WTC11 (cell line): ENCODE measurements around the gene CLCN7. TPM values are rescaled to one million over a fixed set of nuclear protein-coding genes. Genes with fewer than 3 reads are reported as not detected.

Source experiments
- ATAC-seq: fragments of 200-7000 bp; cut with Tn5 transposase; 2 replicates; pipeline ENCODE4 v1.10.0; 2021; ENCODE audit warnings: mild to moderate bottlenecking, moderate library complexity
- CTCF ChIA-PET: fragments of 300-600 bp; sonication (Branson Sonifier 250); formaldehyde crosslinking; loops from one replicate; lab custom pipeline; 2021; ENCODE audit warnings: antibody characterized with exemption; lab: Charles Lee
- POLR2A ChIA-PET: fragments of 350-600 bp; sonication (Branson Sonifier 250); formaldehyde crosslinking; loops from one replicate; lab custom pipeline; 2021; ENCODE audit warnings: antibody characterized with exemption; lab: Charles Lee
- DNase-seq: peaks from one replicate; pipeline ENCODE4 v3.0.0; 2021; ENCODE audit warnings: low spot score
- H3K27ac Mint-ChIP-seq: 2 replicates; pipeline ENCODE4 v1.8.0; 2021; ENCODE audit warnings: mixed read lengths
- H3K27me3 Mint-ChIP-seq: 2 replicates; pipeline ENCODE4 v1.8.0; 2021; ENCODE audit warnings: low read depth, mild to moderate bottlenecking, moderate library complexity, mixed read lengths
- H3K36me3 Mint-ChIP-seq: 2 replicates; pipeline ENCODE4 v1.8.0; 2021; ENCODE audit warnings: mixed read lengths
- H3K4me1 Mint-ChIP-seq: 2 replicates; pipeline ENCODE4 v1.8.0; 2022; ENCODE audit warnings: mixed read lengths
- H3K4me3 Mint-ChIP-seq: 2 replicates; pipeline ENCODE4 v1.8.0; 2021; ENCODE audit warnings: mild to moderate bottlenecking, moderate library complexity, mixed read lengths
- H3K9me3 Mint-ChIP-seq: 2 replicates; pipeline ENCODE4 v1.8.0; 2021; ENCODE audit warnings: mixed read lengths
- CBFB ChIP-seq: sonication (generic); formaldehyde crosslinking; IDR thresholded peaks from 2 replicates; pipeline ENCODE4 v1.8.1; 2022; ENCODE audit warnings: mild to moderate bottlenecking, low read depth, missing genetic modification reagents
- GRHL2 ChIP-seq: fragments of 250-450 bp; sonication (Bioruptor Pico); IDR thresholded peaks from 2 replicates; pipeline ENCODE4 v1.8.0; 2022; ENCODE audit warnings: mild to moderate bottlenecking, moderate library complexity; ENCODE audit not compliant: insufficient replicate concordance, severe bottlenecking
- HMGA2 ChIP-seq: fragments of 250-450 bp; sonication (Bioruptor Pico); IDR thresholded peaks from 2 replicates; pipeline ENCODE4 v1.4.0; 2021; ENCODE audit warnings: mild to moderate bottlenecking, moderate library complexity
- KAT7 ChIP-seq: sonication (generic); formaldehyde crosslinking; IDR thresholded peaks from 2 replicates; pipeline ENCODE4 v1.8.1; 2023; ENCODE audit warnings: missing genetic modification reagents, mild to moderate bottlenecking, borderline replicate concordance
- NR1H2 ChIP-seq: sonication (generic); formaldehyde crosslinking; IDR thresholded peaks from 2 replicates; pipeline ENCODE4 v1.9.0; 2021; ENCODE audit warnings: mild to moderate bottlenecking, moderate library complexity, missing genetic modification reagents
- NR3C1 ChIP-seq: sonication (generic); formaldehyde crosslinking; conservative IDR thresholded peaks from 2 replicates; pipeline ENCODE4 v1.8.1; 2023; ENCODE audit warnings: low read depth, mild to moderate bottlenecking, missing genetic modification reagents
- RORB ChIP-seq: fragments of 250-450 bp; sonication (Bioruptor Pico); IDR thresholded peaks from 2 replicates; pipeline ENCODE4 v1.9.0; 2021; ENCODE audit warnings: mild to moderate bottlenecking
- SMAD4 ChIP-seq: sonication (generic); formaldehyde crosslinking; IDR thresholded peaks from 2 replicates; pipeline ENCODE4 v1.8.0; 2022; ENCODE audit warnings: mild to moderate bottlenecking, missing genetic modification reagents
- SOX15 ChIP-seq: fragments of 250-450 bp; sonication (Bioruptor Pico); IDR thresholded peaks from 2 replicates; pipeline ENCODE4 v1.9.0; 2021; ENCODE audit warnings: mild to moderate bottlenecking
- TEAD4 ChIP-seq: sonication (generic); formaldehyde crosslinking; IDR thresholded peaks from 2 replicates; pipeline ENCODE4 v1.8.0; 2022; ENCODE audit warnings: mild to moderate bottlenecking, missing genetic modification reagents
- ZNF121 ChIP-seq: sonication (generic); formaldehyde crosslinking; IDR thresholded peaks from 2 replicates; pipeline ENCODE4 v1.8.0; 2023; ENCODE audit warnings: missing genetic modification reagents
- ZNF138 ChIP-seq: sonication (generic); formaldehyde crosslinking; conservative IDR thresholded peaks from 2 replicates; pipeline ENCODE4 v1.8.1; 2022; ENCODE audit warnings: mild to moderate bottlenecking, moderate library complexity, missing genetic modification reagents
- ZNF317 ChIP-seq: sonication (generic); formaldehyde crosslinking; IDR thresholded peaks from 2 replicates; pipeline ENCODE4 v1.8.1; 2023; ENCODE audit warnings: low read depth, mild to moderate bottlenecking, moderate library complexity, missing genetic modification reagents, borderline replicate concordance
- total RNA-seq: library from RNA; stranded (reverse); gene quantifications from 3 replicates; pipeline ENCODE4 v1.2.3, GENCODE V29; 2021
- TF ChIP-seq, protein P1 (sequence below): sonication (generic); formaldehyde crosslinking; IDR thresholded peaks from 2 replicates; pipeline ENCODE4 v1.8.0; 2022; ENCODE audit warnings: mild to moderate bottlenecking, missing genetic modification reagents
- TF ChIP-seq, protein P2 (sequence below): sonication (generic); formaldehyde crosslinking; IDR thresholded peaks from 2 replicates; pipeline ENCODE4 v1.8.1; 2022; ENCODE audit warnings: mild to moderate bottlenecking, missing genetic modification reagents, moderate library complexity, borderline replicate concordance
- TF ChIP-seq, protein P3 (sequence below): sonication (generic); formaldehyde crosslinking; IDR thresholded peaks from 2 replicates; pipeline ENCODE4 v1.8.1; 2022; ENCODE audit warnings: missing genetic modification reagents, borderline replicate concordance
- TF ChIP-seq, protein P4 (sequence below): sonication (generic); formaldehyde crosslinking; IDR thresholded peaks from 2 replicates; pipeline ENCODE4 v1.8.0; 2022; ENCODE audit warnings: mild to moderate bottlenecking, missing genetic modification reagents
- TF ChIP-seq, protein P5 (sequence below): fragments of 250-450 bp; sonication (Bioruptor Pico); IDR thresholded peaks from 2 replicates; pipeline ENCODE4 v1.8.0; 2021; ENCODE audit warnings: mild to moderate bottlenecking
- TF ChIP-seq, protein P6 (sequence below): sonication (generic); formaldehyde crosslinking; IDR thresholded peaks from 2 replicates; pipeline ENCODE4 v1.8.1; 2022; ENCODE audit warnings: low read depth, mild to moderate bottlenecking, moderate library complexity, missing genetic modification reagents, borderline replicate concordance
- TF ChIP-seq, protein P7 (sequence below): sonication (generic); formaldehyde crosslinking; IDR thresholded peaks from 2 replicates; pipeline ENCODE4 v1.8.0; 2023; ENCODE audit warnings: mild to moderate bottlenecking, missing genetic modification reagents
- TF ChIP-seq, protein P8 (sequence below): sonication (generic); formaldehyde crosslinking; IDR thresholded peaks from 2 replicates; pipeline ENCODE4 v1.8.1; 2023; ENCODE audit warnings: mild to moderate bottlenecking, missing genetic modification reagents, moderate library complexity

CLCN7 gene
- total RNA-seq, 1 experiment from 2014 or later = 94.1 TPM

DNA sequence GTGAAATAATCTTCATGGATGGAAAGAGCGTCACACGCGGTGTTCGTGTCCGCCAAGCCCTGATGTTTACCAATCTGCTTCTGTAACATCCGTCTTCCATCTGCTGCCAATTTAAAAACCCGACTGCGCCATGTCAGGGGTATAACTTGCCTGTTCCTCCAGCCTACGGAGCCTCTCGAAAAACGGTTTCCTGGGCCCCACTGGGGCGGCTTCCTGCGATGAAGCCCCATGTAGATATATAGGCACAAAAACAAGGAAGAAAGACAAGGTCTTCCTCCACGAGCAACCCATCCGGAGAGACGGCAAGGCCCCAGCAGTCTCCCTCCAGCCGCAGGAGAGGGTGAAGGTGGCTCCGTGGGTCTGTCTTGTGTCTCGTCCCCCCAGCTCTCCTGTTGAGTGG, 13.8 kb upstream of the CLCN7 start, which contains the start of gene PTX4:
Gene PTX4 (minus strand): TSS at position 326 of the 400 bp plus-strand sequence. CDS start 35 bp downstream, at position 291.
- no peak for ATAC-seq
- Mint-ChIP-seq H3K4me1 (peaks cover 6% of the 10 kb centered on the region; the same call in 1 of the 2 replicates), H3K4me3 (no peak within 1 kb of the TSS), H3K27ac (no peak within 1 kb of the TSS), H3K27me3 (peaks cover 3% of the 10 kb centered on the region; the same call in 1 of the 2 replicates), H3K9me3 (no peaks in the 10 kb centered on the region), H3K36me3 (no peaks in the 10 kb centered on the region)
- no peak for DNase-seq
- ChIA-PET POLR2A (no interaction called here), CTCF (no interaction called here)
- TF ChIP-seq KAT7 (no peak), ZNF138 (no peak), TEAD4 (CRISPR knock-in tag) (no peak), SMAD4 (CRISPR knock-in tag) (no peak), RORB (CRISPR knock-in tag) (no peak)
- TF ChIP-seq, protein P1, sequence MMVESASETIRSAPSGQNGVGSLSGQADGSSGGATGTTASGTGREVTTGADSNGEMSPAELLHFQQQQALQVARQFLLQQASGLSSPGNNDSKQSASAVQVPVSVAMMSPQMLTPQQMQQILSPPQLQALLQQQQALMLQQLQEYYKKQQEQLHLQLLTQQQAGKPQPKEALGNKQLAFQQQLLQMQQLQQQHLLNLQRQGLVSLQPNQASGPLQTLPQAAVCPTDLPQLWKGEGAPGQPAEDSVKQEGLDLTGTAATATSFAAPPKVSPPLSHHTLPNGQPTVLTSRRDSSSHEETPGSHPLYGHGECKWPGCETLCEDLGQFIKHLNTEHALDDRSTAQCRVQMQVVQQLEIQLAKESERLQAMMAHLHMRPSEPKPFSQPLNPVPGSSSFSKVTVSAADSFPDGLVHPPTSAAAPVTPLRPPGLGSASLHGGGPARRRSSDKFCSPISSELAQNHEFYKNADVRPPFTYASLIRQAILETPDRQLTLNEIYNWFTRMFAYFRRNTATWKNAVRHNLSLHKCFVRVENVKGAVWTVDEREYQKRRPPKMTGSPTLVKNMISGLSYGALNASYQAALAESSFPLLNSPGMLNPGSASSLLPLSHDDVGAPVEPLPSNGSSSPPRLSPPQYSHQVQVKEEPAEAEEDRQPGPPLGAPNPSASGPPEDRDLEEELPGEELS (CRISPR knock-in tag) = no peak
- TF ChIP-seq, protein P2, sequence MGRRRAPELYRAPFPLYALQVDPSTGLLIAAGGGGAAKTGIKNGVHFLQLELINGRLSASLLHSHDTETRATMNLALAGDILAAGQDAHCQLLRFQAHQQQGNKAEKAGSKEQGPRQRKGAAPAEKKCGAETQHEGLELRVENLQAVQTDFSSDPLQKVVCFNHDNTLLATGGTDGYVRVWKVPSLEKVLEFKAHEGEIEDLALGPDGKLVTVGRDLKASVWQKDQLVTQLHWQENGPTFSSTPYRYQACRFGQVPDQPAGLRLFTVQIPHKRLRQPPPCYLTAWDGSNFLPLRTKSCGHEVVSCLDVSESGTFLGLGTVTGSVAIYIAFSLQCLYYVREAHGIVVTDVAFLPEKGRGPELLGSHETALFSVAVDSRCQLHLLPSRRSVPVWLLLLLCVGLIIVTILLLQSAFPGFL (CRISPR knock-in tag) = no peak
- TF ChIP-seq, protein P3, sequence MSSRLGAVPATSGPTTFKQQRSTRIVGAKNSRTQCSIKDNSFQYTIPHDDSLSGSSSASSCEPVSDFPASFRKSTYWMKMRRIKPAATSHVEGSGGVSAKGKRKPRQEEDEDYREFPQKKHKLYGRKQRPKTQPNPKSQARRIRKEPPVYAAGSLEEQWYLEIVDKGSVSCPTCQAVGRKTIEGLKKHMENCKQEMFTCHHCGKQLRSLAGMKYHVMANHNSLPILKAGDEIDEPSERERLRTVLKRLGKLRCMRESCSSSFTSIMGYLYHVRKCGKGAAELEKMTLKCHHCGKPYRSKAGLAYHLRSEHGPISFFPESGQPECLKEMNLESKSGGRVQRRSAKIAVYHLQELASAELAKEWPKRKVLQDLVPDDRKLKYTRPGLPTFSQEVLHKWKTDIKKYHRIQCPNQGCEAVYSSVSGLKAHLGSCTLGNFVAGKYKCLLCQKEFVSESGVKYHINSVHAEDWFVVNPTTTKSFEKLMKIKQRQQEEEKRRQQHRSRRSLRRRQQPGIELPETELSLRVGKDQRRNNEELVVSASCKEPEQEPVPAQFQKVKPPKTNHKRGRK = no peak

DNA sequence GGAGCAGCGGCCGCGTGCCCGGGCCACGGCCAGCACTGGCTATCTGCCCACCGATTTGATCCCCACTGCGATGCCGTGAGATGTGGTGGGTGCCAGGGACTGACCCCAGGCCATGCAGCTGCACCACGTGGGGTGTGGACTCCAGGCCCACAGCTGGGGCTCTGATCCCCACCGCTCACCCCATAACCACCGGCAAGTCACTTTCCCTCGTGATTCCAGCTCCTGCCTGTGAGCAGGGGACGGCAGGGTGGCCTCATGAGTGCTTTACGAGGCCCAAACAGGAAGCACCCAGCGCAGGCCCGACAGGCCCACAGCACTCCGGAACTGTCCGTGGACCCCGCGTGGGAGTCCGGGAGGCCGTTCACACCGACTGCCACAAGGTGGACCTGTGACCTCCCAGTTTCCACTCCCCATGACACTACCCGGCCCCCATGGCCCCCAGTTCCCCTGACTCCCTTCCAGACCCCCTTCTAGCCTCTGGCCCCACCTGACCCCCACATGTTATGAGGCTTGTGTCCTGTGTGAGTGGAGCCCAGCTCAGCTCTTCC, 13.3 kb upstream of the CLCN7 start:
- peaks cover 6% of the 10 kb centered on the region; the same call in 1 of the 2 replicates for H3K4me1 Mint-ChIP-seq
- CTCF ChIA-PET = no interaction called here
- POLR2A ChIA-PET = no interaction called here
- no peak for DNase-seq
- TF ChIP-seq, protein P4, sequence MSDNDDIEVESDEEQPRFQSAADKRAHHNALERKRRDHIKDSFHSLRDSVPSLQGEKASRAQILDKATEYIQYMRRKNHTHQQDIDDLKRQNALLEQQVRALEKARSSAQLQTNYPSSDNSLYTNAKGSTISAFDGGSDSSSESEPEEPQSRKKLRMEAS = no peak
- no peak for TF ChIP-seq RORB (CRISPR knock-in tag)
- TF ChIP-seq, protein P5, sequence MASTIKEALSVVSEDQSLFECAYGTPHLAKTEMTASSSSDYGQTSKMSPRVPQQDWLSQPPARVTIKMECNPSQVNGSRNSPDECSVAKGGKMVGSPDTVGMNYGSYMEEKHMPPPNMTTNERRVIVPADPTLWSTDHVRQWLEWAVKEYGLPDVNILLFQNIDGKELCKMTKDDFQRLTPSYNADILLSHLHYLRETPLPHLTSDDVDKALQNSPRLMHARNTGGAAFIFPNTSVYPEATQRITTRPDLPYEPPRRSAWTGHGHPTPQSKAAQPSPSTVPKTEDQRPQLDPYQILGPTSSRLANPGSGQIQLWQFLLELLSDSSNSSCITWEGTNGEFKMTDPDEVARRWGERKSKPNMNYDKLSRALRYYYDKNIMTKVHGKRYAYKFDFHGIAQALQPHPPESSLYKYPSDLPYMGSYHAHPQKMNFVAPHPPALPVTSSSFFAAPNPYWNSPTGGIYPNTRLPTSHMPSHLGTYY (CRISPR knock-in tag) = no peak
- no peak for TF ChIP-seq NR1H2 (CRISPR knock-in tag)
- TF ChIP-seq HMGA2 (CRISPR knock-in tag) = no peak
- TF ChIP-seq, protein P6, sequence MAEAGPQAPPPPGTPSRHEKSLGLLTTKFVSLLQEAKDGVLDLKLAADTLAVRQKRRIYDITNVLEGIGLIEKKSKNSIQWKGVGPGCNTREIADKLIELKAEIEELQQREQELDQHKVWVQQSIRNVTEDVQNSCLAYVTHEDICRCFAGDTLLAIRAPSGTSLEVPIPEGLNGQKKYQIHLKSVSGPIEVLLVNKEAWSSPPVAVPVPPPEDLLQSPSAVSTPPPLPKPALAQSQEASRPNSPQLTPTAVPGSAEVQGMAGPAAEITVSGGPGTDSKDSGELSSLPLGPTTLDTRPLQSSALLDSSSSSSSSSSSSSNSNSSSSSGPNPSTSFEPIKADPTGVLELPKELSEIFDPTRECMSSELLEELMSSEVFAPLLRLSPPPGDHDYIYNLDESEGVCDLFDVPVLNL (CRISPR knock-in tag) = no peak
- TF ChIP-seq GRHL2 (CRISPR knock-in tag) = no peak
- no peak for TF ChIP-seq SMAD4 (CRISPR knock-in tag)
- TF ChIP-seq ZNF121 (CRISPR knock-in tag) = no peak
- no peak for TF ChIP-seq SOX15
- no peak for TF ChIP-seq KAT7
- TF ChIP-seq NR3C1 (CRISPR knock-in tag) = no peak
- TF ChIP-seq, protein P7, sequence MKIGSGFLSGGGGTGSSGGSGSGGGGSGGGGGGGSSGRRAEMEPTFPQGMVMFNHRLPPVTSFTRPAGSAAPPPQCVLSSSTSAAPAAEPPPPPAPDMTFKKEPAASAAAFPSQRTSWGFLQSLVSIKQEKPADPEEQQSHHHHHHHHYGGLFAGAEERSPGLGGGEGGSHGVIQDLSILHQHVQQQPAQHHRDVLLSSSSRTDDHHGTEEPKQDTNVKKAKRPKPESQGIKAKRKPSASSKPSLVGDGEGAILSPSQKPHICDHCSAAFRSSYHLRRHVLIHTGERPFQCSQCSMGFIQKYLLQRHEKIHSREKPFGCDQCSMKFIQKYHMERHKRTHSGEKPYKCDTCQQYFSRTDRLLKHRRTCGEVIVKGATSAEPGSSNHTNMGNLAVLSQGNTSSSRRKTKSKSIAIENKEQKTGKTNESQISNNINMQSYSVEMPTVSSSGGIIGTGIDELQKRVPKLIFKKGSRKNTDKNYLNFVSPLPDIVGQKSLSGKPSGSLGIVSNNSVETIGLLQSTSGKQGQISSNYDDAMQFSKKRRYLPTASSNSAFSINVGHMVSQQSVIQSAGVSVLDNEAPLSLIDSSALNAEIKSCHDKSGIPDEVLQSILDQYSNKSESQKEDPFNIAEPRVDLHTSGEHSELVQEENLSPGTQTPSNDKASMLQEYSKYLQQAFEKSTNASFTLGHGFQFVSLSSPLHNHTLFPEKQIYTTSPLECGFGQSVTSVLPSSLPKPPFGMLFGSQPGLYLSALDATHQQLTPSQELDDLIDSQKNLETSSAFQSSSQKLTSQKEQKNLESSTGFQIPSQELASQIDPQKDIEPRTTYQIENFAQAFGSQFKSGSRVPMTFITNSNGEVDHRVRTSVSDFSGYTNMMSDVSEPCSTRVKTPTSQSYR = no peak
- TF ChIP-seq, protein P8, sequence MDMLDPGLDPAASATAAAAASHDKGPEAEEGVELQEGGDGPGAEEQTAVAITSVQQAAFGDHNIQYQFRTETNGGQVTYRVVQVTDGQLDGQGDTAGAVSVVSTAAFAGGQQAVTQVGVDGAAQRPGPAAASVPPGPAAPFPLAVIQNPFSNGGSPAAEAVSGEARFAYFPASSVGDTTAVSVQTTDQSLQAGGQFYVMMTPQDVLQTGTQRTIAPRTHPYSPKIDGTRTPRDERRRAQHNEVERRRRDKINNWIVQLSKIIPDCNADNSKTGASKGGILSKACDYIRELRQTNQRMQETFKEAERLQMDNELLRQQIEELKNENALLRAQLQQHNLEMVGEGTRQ = no peak
- TF ChIP-seq CBFB (CRISPR knock-in tag) = no peak
- TF ChIP-seq, protein P3 = no peak
- no peak for TF ChIP-seq ZNF317 (CRISPR knock-in tag)
- TF ChIP-seq, all 79 proteins: peak for 0
- Mint-ChIP-seq H3K36me3 (no peaks in the 10 kb centered on the region), H3K27me3 (peaks cover 8% of the 10 kb centered on the region), H3K27ac (no peak overlapping the region), H3K9me3 (no peaks in the 10 kb centered on the region), H3K4me3 (no peak overlapping the region)
- ATAC-seq = no peak
